ENCODE data around the gene HERC4. TPM values are rescaled to one million over a fixed set of nuclear protein-coding genes. Genes with fewer than 3 reads are reported as not detected.

HERC4 gene
- total and polyA plus RNA-seq, 4 donors, result 7.3 to 53.2 (median 16.0) TPM

GRCh38 chr10:67893637-67894036 is 181.4 kb downstream of the HERC4 start:
- Histone ChIP-seq H3K4me1 (ENCODE audit: control insufficient read depth in 4 of 4, insufficient read depth in 4 of 4, low read length in 3 of 4) (peaks cover 6 to 18% (median 12%) of the 10 kb centered on the region in 4 donors), H3K4me3 (ENCODE audit: low read depth in 1 of 3, low read length in 3 of 3) (no peak overlapping the region), H3K9me3 (ENCODE audit: control insufficient read depth in 4 of 4, low read length in 3 of 4) (no peaks in the 10 kb centered on the region), H3K36me3 (ENCODE audit: control insufficient read depth in 4 of 4, insufficient read depth in 3 of 4, low read depth in 1 of 4, low read length in 3 of 4) (peaks cover 18 to 33% (median 26%) of the 10 kb centered on the region in 4 donors), H3K27ac (ENCODE audit: low read depth in 1 of 2, low read length in 2 of 2) (no peak overlapping the region), H3K9ac (ENCODE audit: low read depth in 1 of 2, low read length in 2 of 2) (no peak overlapping the region), H3K27me3 (ENCODE audit: control insufficient read depth in 4 of 4, insufficient read depth in 4 of 4, low read length in 3 of 4) (no peaks in the 10 kb centered on the region)
- WGBS, result 93% methylated on average over 14 of the region's 14 CpGs
- DNase-seq (ENCODE audit: low spot score), result no peak
- TF ChIP-seq JUND (IDR thresholded peaks at IDR 0.05) (no peak), CTCF (IDR thresholded peaks at IDR 0.05; ENCODE audit: low read depth, low read length, missing input control) (no peak), TAF1 (conservative IDR thresholded peaks at IDR 0.05) (no peak), NR2F2 (IDR thresholded peaks at IDR 0.05) (no peak), EGR1 (IDR thresholded peaks at IDR 0.05; ENCODE audit: low read depth in 2 of 2) (no peak), FOXA2 (IDR thresholded peaks at IDR 0.05) (no peak), FOXA1 (IDR thresholded peaks at IDR 0.05) (no peak), SP1 (IDR thresholded peaks at IDR 0.05) (no peak), RXRA (IDR thresholded peaks at IDR 0.05) (no peak), HNF4A (conservative IDR thresholded peaks at IDR 0.05) (no peak), RAD21 (IDR thresholded peaks at IDR 0.05) (no peak), ATF3 (IDR thresholded peaks at IDR 0.05) (no peak), GABPA (IDR thresholded peaks at IDR 0.05 in 1 of 2, conservative IDR thresholded peaks at IDR 0.05 in 1 of 2) (no peak), MAX (IDR thresholded peaks at IDR 0.05) (no peak), YY1 (IDR thresholded peaks at IDR 0.05) (no peak), ZBTB33 (IDR thresholded peaks at IDR 0.05) (no peak), HNF4G (IDR thresholded peaks at IDR 0.05) (no peak), REST (IDR thresholded peaks at IDR 0.05) (no peak)
